HG02981 (cell line): Measurements from ENCODE around the gene MICAL2.

Experiments
- ATAC-seq: cut with Tn5 transposase; IDR thresholded peaks from one replicate; pipeline ENCODE4 v1.9.1; 2021; ENCODE audit warnings: mild to moderate bottlenecking, moderate library complexity; ENCODE audit not compliant: unreplicated experiment

Gene MICAL2

DNA sequence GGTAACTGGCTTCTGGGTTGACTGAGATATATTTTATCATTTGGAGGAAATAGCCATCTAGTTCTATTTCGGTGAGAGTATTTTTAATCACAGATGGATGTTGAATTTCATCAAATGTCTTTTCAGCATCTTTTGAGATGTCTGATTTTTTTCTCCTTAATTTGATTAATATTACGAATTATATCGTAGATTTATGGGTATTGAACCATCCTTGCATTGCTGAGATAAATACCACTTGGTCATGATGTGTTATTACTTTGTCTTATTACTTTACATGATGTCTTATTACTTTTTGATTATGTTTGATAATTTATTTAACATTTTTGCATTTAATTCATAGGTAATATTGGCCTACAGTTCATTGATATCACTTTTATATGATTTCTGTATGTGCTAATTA is 188.2 kb downstream of the MICAL2 start:
- ATAC-seq = no peak

DNA sequence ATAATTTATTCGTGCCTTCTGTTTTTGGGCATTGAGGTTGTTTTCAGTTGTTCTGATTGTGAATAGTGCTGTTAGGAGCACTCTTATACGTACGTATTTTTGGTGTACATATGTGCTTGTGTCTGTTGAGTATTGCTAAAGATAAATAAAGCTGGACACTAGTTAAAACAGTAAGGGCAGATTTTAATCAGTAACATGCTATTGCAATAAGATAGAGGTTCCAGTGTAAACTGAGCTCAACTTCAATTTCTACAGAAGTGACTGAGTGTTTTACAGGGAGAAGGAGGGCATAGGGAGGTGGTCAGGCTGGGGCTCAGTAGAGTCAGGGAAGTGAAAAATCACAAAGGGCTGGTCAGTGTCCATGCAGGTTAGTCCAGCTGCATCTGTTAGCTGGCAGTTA is 191.0 kb downstream of the MICAL2 start:
- no peak for ATAC-seq

DNA sequence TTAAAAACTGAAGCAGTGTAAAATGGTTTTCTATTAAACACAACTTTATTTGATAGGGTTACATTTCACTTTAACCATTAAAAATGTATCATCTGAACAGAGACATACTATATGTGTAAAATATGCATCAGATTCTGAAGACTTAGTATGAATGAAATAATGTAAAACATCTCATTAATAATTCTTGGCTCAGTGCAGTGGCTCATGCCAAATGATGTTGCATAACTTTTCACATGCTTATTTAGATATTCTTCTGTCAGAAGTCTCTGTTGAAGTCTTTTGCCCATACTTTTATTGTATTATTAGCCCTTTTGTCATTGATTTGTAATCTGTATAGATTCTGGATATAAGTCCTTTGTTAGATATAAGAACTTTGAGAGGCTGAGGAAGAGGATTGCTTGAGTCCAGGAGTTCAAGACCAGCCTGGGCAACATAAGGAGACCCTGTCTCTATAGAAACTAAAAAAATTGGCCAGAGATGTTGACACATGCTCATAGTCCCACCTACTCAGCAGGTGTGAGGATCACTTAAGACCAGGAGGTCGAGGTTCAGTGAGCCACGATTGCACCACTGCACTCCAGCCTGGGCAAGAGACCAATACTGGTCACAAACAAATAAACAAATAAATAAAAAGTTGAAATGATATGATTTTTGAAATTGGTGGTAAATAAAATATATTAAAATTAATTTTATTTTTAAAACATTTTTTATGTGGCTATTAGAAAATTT is 193.2 kb downstream of the MICAL2 start:
- ATAC-seq = no peak

DNA sequence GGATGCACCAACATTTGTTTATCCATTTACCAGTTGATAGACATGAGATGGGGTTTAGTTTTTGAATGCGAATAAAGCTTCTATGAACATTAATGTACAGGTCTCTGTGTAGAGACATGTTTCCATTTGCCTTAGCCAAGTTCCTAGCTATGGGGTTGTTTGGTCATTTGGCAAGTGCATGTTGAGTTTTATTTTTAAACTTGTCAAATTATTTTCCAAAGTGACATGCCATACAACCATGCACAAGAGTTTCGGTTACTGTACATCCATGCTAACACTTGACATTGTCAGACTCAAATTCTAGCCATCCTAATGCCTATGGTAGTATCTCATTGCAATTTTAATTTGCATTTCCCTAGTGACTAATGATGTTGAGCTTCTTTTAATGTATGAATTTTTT is 196.4 kb downstream of the MICAL2 start:
- ATAC-seq = no peak

DNA sequence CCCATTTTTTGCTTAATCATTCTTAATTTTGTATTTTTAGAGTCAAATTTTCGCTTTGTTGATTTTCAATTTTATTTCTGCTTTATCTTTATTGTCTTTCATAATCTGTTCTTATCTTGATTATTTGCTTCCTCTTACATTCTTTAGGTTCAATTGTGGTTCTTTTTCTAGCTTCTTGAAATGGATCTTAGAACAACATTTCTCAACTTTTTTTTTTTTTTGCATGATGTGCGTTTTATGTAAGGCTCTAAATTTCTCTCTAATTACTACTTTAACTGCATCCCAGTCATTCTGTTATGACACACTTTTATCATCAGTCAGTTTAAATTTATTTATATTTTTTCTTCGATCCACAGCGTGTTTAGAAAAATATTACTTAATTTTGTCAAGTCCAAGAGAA is 201.7 kb downstream of the MICAL2 start:
- no peak for ATAC-seq
